Measurements from ENCODE around the gene FAM98C. TPM values are rescaled to one million over a fixed set of nuclear protein-coding genes. Genes with fewer than 3 reads are reported as not detected.

The FAM98C gene
- polyA plus RNA-seq, 1 donor (not counting 4 experiments of a cell fraction or from before 2014, with no cell fraction given) = 5.8 TPM

DNA sequence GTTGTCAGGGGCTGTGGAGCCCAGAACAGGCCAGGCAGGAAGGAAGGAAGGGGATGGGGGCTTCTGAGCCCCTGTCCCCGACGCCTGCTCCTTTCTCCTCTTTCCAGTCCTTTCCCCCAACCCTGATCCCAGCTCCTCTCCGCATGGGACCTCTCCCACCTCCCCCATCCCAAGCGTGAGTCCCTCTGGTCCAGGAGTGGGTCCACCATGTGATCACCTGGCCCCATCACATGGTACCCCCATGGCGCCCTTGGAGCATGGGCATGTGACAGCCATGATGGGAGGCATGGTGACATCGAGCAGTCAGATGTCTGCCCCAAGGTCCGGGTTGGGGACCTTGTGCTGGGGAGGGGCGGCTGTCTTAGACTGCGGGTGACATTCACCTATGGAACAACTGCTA lies 39.8 kb downstream of the FAM98C start:
- dilution Hi-C loops (cut with MboI; ENCODE audit: extremely low pct_ligation_motif_present, low sequenced_read_pairs) = no loop called here

DNA sequence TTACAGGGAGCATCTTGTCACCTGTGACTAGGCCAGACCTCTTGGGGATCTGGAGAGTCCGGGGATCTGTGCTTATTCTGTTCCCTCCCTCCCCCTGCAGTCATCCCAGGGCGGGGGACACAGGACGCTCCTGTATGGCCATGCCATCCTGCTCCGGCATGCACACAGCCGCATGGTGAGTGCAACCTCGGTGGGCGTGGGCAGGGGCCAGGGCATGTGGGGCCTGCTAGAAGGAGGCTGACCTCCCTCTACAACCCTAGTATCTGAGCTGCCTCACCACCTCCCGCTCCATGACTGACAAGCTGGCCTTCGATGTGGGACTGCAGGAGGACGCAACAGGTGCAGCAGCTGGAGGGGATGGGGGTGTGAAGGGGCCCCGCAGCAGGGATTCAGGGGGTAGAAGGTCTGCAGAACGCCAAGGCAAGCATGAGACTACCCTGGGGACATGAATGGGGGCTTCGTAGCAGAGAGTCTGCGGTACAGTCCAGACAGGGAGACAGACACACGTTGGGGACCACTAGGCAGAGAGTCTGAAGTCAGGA lies 40.6 kb downstream of the FAM98C start:
- Histone ChIP-seq H3K36me3 (ENCODE audit: control insufficient read depth in 2 of 2, extremely low read depth in 1 of 2, insufficient read depth in 2 of 2, low read length in 2 of 2) (no peaks in the 10 kb centered on the region), H3K9ac (ENCODE audit: control insufficient read depth, extremely low read depth, insufficient read depth, low read length) (no peak overlapping the region), H3K79me2 (ENCODE audit: control insufficient read depth, insufficient read depth, low read length) (no peaks in the 10 kb centered on the region), H3K4me3 (ENCODE audit: control insufficient read depth in 2 of 3, extremely low read depth in 1 of 3, insufficient read depth in 2 of 3, low read depth in 1 of 3, low read length in 3 of 3) (no peak overlapping the region), H4K20me1 (ENCODE audit: control insufficient read depth, extremely low read depth, insufficient read depth, low read length) (no peaks in the 10 kb centered on the region), H3K27me3 (ENCODE audit: control insufficient read depth, extremely low read depth, insufficient read depth, low read length) (no peaks in the 10 kb centered on the region), H3K4me1 (ENCODE audit: control insufficient read depth, extremely low read depth, insufficient read depth, low read length) (no peaks in the 10 kb centered on the region), H3K9me3 (ENCODE audit: control insufficient read depth, low read depth, low read length) (no peaks in the 10 kb centered on the region), H3K27ac (ENCODE audit: control insufficient read depth, insufficient read depth, low read length) (no peak overlapping the region), H2AFZ (ENCODE audit: control insufficient read depth, low read length) (no peak overlapping the region), H3K9me1 (ENCODE audit: control insufficient read depth, extremely low read depth, insufficient read depth, low read length) (no peaks in the 10 kb centered on the region), H3K4me2 (ENCODE audit: control insufficient read depth, extremely low read depth, insufficient read depth, low read depth, low read length) (no peak overlapping the region)
- FAIRE-seq (no peak), DNase-seq (ENCODE audit: low read depth, low spot score) (no peak)
- no peak for TF ChIP-seq EZH2 (IDR thresholded peaks at IDR 0.05; ENCODE audit: low read length)
- TF ChIP-seq, protein P1, sequence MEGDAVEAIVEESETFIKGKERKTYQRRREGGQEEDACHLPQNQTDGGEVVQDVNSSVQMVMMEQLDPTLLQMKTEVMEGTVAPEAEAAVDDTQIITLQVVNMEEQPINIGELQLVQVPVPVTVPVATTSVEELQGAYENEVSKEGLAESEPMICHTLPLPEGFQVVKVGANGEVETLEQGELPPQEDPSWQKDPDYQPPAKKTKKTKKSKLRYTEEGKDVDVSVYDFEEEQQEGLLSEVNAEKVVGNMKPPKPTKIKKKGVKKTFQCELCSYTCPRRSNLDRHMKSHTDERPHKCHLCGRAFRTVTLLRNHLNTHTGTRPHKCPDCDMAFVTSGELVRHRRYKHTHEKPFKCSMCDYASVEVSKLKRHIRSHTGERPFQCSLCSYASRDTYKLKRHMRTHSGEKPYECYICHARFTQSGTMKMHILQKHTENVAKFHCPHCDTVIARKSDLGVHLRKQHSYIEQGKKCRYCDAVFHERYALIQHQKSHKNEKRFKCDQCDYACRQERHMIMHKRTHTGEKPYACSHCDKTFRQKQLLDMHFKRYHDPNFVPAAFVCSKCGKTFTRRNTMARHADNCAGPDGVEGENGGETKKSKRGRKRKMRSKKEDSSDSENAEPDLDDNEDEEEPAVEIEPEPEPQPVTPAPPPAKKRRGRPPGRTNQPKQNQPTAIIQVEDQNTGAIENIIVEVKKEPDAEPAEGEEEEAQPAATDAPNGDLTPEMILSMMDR (optimal IDR thresholded peaks at IDR 0.05 in 1 of 3, IDR thresholded peaks at IDR 0.05 in 1 of 3, conservative IDR thresholded peaks at IDR 0.05 in 1 of 3; ENCODE audit: extremely low read depth in 1 of 3, insufficient read depth in 2 of 3, low read length in 3 of 3) = no peak
- dilution Hi-C loops (cut with MboI; ENCODE audit: extremely low pct_ligation_motif_present, low sequenced_read_pairs) = no loop called here

More for the DNA sequence above, 39.8 kb downstream of the FAM98C start:
- Histone ChIP-seq H3K4me2 (ENCODE audit: control insufficient read depth, extremely low read depth, insufficient read depth, low read depth, low read length) (no peak overlapping the region), H3K27ac (ENCODE audit: control insufficient read depth, insufficient read depth, low read length) (no peak overlapping the region), H3K9ac (ENCODE audit: control insufficient read depth, extremely low read depth, insufficient read depth, low read length) (no peak overlapping the region), H3K27me3 (ENCODE audit: control insufficient read depth, extremely low read depth, insufficient read depth, low read length) (no peaks in the 10 kb centered on the region), H2AFZ (ENCODE audit: control insufficient read depth, low read length) (no peak overlapping the region), H3K36me3 (ENCODE audit: control insufficient read depth in 2 of 2, extremely low read depth in 1 of 2, insufficient read depth in 2 of 2, low read length in 2 of 2) (no peaks in the 10 kb centered on the region), H4K20me1 (ENCODE audit: control insufficient read depth, extremely low read depth, insufficient read depth, low read length) (no peaks in the 10 kb centered on the region), H3K79me2 (ENCODE audit: control insufficient read depth, insufficient read depth, low read length) (no peaks in the 10 kb centered on the region), H3K9me3 (ENCODE audit: control insufficient read depth, low read depth, low read length) (no peaks in the 10 kb centered on the region), H3K4me1 (ENCODE audit: control insufficient read depth, extremely low read depth, insufficient read depth, low read length) (no peaks in the 10 kb centered on the region), H3K4me3 (ENCODE audit: control insufficient read depth in 2 of 3, extremely low read depth in 1 of 3, insufficient read depth in 2 of 3, low read depth in 1 of 3, low read length in 3 of 3) (no peak overlapping the region), H3K9me1 (ENCODE audit: control insufficient read depth, extremely low read depth, insufficient read depth, low read length) (no peaks in the 10 kb centered on the region)
- DNase-seq (ENCODE audit: low read depth, low spot score) = no peak
- FAIRE-seq = no peak
- TF ChIP-seq, protein P1 (optimal IDR thresholded peaks at IDR 0.05 in 1 of 3, IDR thresholded peaks at IDR 0.05 in 1 of 3, conservative IDR thresholded peaks at IDR 0.05 in 1 of 3; ENCODE audit: extremely low read depth in 1 of 3, insufficient read depth in 2 of 3, low read length in 3 of 3) = no peak
- TF ChIP-seq EZH2 (IDR thresholded peaks at IDR 0.05; ENCODE audit: low read length) = no peak

Measured in keratinocyte (primary cell).